GM21717 (cell line): ENCODE measurements around the gene AQP1.

Source experiments
- ATAC-seq: cut with Tn5 transposase; IDR thresholded peaks from one replicate; pipeline ENCODE4 v1.9.1; 2021; ENCODE audit warnings: mild to moderate bottlenecking, moderate library complexity; ENCODE audit not compliant: unreplicated experiment

Gene AQP1

DNA sequence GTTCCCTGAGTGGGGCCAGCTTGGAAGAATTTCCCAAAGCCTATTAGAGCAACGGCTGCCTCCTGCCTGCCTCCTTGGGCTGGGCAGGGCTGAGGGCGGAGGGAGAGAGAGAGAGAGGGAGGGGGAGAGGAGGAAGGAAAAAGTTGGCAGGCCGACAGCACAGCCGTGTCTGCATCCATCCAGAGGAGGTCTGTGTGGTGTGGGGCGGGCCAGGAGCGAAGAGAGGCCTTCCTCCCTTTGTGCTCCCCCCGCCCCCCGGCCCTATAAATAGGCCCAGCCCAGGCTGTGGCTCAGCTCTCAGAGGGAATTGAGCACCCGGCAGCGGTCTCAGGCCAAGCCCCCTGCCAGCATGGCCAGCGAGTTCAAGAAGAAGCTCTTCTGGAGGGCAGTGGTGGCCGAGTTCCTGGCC is at the start of gene AQP1:
Gene AQP1, plus strand, starts transcription at position 293 of the 409 bp plus-strand sequence. Its CDS starts 57 bp downstream, at position 350.
- no peak for ATAC-seq

DNA sequence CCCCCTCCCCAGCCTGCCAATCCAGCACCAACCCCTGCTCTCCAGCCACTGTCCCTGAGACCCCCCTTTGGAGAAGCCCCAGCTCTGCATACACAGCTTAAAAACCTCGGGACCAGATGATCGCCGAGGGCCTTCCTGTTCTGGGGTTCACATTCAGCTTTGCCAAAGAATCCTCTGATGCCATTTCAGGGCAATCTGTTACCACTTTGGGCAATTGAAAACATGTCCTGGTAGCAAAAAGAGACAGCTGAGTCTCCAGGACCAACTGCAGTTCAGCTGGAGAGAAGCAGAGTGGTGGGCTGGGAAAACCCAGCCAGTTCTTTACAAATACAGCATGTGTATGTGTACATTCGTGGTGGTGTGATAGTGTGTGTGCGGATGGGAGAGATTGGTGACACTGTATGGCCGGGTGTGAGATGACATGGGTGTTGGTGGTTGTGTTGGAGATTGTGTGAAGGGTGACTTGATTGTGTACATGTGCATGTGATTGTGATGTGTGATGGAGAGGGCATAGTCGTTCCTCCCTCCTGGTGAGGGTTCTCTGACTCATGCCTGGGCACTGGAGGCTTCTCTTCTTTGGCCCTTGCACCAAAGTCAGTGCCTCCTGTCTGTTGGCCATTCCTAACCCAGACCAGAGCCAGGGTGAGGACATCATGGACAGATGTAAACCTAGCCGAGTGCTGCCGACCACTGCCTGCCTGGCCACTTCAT is 48.5 kb upstream of the AQP1 start:
- no peak for ATAC-seq

DNA sequence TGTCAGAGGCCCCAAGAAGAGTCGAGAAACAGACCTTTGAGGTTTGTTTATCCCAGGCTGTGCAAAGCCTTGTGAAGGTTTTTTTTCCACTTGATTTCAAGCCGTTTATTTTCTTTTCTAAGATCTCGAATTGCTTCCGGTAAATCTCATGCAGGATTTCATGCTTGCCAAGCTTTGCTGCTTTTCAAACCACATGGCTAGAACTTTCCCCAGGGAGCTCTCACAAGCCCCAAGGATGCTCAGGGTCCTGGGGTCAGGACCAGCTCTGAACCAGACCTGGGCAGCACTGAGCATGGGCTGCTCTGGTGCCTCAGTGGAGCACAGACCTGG is 48.0 kb upstream of the AQP1 start:
- ATAC-seq, result no peak

DNA sequence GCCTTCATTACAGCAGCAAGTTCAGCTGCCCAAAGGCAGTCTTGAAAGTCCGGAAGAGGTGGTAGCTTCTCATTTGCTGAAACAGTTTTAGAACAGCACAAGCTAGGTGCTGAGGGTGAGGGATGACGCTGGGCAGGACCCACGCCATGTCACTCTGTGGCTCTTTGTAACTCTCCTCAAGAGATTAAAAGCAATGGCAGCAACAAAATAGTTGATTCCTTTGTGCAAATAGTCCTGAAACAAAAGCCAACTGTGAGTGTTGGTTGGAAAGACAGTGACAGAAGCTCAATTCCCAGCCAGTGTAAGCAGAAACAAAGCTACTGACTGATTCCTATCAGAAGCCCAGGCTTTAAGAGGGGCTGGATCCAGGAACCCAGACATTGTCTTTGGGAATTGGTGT is 47.6 kb upstream of the AQP1 start:
- no peak for ATAC-seq

DNA sequence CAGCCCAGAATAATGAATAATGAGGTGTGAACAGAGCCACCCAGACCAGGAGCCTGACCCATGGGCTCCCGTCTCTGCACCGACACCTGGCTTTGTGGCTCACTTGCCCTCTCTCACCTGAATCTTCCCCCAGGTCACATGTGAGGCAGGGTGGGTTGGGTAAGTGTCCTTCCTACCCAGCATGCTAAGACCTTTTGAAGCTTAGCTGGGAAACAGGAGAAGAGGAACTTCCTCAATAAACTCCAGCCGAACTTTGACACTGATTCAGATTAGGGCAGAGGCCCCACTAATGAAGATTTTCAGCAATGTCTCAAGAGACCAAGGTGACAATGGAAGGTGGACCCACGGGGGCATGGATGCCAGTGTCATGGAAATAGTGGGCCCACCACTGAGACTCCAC is 46.6 kb upstream of the AQP1 start:
- no peak for ATAC-seq

DNA sequence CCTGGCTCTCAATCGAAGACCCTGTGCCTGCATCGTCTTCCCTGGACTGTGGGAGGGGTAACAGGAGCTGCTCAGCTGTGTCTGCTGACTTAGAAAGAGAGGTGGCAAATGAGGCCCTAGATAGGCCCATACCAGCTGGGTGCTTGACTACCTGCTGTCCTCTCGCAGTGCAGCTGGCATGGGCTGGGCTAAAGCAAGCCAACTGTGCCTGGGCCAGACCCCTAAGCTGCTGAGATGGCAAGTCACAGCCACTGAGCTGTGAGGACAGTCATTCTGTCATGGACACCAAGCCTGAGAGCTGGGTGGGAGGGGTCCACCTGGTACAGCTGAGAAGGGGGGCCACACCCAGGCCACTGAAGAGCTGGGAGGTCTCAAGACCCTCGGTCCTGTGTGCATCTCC is 45.8 kb upstream of the AQP1 start:
- no peak for ATAC-seq

DNA sequence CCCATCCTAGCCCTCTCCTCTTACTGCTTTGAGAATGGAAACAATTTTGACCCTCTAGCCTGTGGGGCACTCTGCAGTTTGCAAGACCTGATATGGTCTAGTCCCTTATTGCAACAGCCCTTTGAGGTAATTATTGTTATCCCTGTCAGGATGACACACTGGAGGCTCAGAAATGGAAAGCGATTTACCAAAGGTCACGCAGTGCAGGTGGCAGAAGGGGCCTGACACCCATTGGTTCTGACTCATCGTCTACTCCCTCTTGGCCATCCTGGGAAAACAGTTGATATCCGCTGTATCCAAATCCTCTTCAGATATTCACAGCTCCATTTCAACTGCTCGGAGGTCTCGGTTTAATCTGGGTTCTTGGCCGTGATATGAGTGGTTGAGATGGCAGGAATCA is 44.7 kb upstream of the AQP1 start:
- no peak for ATAC-seq

DNA sequence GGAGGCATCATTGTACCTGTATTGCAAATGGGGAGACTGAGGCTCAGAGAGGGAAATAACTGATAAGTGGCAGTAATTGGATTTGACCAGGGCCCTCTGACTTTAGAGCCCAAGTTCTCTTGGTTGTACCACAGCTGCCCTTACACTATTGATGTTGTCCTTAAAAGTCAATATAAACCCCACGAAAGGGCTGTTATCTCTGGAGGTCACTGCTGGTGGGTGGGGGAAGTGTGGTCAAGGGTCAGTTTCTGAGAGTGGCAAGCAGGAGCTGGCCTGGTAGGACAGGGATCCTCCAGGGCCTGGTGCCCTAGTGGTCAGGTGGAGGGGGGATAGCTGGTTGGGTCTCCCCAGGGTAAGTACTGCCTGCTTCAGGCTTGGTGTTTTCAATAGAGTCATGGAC is 44.2 kb upstream of the AQP1 start:
- ATAC-seq, result no peak

DNA sequence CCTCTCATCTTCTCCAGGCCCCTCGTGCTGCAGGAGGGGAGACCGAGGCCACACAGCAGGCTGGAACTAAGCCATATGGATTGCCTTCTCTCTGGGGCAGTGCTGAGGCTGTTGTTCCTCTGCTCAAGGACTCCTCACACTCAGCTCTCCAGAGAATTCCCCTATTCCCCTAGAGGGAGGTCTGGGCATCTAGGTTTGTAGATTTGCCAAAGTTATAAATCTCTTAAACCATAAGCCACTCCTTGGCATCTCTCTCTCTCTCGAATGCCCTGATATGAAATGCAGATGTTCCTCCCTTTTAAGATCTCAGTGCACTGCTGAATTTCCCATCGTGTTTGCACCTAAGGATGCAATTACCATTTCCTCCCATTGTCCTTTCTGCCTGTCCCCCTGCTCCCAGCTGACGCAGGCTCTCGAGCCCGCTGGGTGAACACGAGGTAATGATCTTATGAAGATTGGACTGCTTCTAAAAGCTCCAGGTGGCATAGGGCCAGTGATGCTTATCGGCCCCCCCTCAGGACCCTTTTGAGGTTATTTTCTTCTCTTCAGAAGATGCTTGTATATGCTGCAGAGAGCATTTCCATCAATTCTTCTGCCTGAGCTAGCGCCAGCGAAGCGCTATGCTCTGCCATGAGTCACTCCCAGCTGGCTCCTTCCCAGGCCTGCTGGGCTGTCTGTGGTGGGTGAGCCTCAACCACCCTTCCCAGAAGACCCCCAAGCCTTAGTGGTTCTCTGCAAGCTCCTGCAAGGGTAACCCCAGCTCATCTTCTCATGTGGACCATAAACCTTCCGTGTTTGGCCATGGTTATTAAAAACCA is 41.6 kb upstream of the AQP1 start:
- no peak for ATAC-seq

DNA sequence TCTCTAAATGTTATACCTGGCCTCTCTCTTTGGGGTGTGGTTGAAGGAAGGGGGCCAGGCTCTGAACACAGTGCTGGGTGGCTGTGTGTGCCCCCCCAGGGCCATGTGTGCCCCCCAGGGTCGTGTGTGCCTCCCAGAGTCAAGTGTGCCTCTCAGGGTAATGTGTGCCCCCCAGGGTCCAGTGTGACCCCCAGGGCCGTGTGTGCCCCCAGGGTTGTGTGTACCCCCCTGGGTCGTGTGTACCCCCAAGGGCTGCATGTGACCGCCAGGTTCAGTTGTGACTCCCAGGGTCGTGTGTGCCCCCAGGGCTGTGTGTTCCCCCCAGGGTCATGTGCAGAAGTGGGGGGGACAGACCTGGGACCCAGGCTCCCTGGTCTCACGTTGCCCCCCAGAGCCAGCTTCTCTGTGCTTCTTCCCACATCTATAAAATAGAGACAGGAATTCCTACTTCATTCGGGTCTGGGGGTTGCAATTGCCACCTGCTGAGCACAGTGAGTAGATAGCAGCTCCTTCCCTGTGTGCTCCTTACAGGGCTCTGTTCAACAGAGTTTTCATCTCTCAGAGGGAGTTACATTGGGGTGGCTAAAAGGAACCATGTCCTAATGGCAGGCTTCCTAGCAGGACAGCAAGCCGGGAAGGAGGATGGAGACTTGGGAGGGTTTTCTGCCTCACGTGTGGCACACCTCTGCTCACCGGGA is 40.7 kb upstream of the AQP1 start:
- ATAC-seq, result no peak

DNA sequence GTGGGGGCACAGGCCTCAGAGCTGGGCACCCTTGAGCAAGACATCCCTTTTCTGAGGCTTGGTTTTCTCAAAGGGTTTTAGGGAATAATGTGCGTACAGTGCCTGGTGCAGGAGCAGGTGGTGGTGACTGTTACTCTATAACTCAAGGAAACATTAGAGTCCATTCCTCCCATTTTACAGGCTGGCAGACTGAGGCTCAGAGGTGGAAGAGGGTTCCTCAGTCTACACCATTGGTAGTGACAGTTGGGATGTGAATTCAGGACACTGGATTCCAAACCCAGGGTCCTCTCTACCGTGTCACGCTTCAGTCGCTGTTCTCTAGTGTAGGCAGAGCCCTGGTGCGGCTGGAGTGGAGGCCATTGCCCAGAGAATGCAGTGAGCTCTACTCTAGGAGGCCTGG is 40.0 kb upstream of the AQP1 start:
- ATAC-seq, result no peak

DNA sequence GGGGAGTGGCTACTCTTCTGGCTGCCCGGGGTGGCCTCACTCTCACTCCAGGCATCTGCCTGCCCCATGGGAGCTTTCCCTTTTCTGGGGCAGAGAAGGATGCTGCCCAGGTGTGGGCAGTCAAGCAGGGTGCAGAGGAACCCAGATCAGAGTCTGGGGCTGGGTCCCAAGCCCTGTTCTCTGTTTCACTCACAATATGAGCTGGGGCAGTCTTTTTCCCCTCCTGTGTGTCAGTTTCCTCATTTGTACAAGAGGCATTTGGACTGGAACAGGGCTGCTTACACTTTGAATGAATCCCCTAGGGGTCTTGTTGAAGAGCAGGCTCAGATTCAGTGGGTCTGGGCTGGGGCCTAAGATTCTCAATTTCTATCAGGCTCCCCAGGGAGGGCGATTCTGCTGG is 38.4 kb upstream of the AQP1 start:
- ATAC-seq, result no peak

DNA sequence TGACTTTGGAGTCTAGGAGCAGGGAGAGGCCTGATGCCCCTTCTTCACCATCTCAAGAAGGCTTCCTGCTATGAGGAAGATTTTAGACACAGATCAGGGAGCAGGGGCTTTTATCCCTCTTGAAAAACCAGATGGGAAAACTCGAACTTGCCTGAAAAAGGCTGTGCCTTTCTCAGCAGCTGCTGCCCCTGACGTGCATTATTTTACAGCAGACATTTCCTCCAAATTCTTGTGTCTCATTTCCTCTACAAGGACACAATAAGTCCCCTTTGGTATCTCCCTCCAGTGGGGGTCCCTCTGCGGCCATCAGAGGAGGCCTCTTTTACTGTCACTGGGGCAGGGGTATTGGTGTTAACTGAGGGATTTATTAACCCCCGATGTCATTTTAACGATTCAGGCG is 38.0 kb upstream of the AQP1 start:
- ATAC-seq, result no peak

DNA sequence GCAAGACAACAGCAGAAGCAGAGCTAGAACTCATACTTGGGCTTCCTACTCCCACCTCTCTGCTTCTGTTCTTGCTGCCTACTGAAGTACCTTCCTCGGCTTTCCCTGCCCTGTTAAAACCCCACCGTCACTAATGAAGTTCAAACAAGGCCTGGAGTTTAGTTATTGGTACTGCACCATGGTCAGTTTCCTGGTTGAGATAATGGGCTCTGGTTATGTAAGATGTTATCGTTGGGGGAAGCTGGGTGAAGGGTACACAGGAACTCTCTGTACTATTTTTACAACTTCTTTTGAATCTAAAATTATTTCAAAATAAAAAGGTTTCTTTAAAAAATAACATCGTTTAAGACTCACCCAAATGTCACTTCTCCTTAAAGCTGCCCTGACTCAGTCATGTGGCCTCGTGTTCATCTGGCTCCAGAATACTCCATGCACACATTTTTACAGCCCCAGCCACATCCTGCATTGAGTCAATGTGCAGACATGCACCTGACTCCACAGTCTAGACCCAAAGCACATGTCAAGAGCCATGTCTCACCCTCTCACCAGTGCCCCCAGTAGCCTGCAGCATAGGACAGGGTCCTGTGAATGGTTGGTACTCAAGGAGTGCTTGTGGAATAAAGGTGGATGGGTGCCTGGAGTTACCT is 36.9 kb upstream of the AQP1 start:
- no peak for ATAC-seq

DNA sequence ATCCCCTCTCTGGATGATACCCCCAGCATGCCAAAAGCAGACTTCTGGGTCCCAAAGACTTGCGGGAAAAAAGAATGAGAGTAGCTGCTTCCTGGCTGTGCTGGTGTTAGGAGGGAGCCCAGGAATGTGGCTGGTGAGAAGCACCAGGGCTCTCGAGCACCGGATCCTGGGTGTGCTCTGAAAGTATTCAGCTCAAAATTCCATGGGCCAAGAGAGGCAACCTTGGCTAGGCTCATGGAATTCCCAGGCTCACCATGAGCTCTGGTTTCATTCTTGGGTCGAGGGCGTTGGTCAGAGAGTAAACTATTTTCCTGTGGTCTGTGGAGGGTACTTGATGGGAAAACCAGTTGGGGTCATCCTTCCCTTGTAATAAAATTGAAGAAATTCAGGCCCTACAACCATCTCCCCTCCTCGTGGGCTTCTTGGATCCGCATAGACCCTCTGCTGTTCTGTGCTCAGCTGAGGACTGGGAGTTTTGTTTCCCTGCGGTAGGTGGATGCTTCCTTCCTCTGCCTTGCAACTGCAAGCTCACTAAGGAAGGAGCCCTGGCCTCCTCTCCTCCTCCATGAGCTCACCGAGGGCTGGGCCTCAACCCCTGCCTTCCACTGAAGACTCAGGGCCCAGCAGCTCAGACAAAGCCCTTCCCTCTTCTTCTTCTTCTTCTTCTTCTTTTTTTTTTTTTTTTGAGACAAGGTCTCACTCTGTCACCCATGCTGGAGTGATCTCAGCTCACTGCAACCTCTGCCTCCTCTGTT is 34.5 kb upstream of the AQP1 start:
- ATAC-seq, result no peak

DNA sequence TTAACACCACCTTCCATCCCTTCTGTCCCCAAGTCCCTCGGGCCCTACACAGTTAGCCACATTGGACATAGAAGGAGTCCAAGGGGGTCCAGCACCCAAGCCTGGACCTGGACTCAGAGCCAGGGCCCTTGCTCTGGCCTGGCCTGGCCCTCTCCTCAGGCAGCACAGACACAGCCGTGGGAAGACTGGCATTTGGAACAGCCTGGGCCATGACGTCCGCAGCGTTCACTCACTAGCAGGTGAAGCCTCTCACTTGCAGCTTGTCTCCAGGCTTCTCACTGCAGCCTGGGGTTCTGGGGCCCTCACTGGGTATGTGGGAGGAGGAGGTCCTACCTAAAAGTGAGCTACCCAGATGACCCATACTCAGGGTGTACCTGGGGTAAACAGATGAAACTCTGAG is 33.7 kb upstream of the AQP1 start:
- ATAC-seq, result no peak

DNA sequence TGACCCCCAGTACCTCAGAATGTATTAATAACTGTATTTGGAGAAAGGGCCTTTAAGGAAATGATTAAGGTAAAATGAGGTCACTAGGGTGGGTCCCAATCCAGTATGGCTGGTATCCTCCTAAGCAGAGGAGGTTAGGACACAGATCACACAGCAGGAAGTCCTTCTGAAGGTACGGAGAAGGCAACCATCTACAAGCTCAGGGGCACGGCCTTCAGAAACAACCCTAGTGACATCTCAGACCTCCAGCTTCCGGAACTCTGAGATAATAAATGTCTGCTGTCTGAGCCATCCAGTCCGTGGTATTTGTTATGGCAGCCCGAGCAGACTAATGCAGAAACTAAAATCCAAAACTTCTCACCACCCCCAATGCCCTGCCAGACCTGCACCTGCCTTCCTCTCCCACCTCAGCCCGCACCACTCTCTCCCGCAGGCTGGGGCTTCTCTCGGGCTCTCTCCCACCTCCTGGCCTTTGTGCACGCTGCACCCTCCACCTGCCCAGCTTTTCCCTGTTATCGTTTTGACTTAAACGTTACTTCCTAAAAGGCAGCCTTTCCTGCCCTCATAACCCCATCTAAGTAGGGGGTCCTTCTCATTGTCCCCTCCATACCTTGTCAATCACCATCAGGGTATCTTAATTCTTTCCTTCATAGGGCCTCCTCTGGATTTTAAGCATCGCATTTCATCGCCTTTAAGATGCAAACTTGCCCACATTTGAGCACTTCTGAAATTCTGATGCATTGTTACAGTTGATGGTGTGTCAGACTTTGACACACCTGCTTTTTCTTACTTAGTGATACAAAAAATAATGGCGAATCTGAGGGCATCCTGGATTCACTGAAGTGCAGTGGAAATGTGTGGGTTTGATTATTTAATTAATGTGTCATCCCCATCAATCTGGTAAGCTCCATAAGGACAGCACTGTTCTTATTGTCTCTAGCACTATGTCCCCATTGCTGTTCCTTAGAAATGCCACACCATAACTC is 32.2 kb upstream of the AQP1 start:
- ATAC-seq, result no peak

DNA sequence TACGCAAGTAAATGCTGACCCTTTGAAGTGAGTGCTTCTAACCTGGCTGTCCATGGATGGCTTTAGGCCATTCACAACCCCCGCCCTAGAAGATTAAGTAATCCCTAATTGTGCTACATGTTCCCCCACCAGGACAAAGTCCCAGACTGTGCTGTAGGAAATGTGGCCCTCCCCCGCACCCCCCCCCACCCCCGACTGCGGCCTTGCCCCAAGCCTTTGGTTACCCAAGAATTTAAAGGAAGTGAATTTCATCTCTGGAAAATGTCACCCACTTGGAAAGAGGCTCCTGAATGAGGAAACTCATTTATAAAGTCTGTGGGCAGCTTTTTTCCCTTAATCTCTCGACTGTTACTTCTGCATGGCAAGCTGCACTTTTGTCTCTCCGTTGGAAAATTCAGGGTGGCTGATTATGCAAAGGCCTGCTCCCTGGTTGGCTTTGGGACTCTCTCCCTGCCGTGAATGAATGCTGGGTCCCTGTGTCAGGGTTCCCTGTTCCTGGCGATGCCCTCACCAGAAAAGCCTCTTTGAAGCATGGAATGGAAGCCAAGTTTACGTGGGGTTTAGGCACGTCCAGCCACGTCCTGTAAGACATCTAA is 31.4 kb upstream of the AQP1 start:
- ATAC-seq, result no peak

DNA sequence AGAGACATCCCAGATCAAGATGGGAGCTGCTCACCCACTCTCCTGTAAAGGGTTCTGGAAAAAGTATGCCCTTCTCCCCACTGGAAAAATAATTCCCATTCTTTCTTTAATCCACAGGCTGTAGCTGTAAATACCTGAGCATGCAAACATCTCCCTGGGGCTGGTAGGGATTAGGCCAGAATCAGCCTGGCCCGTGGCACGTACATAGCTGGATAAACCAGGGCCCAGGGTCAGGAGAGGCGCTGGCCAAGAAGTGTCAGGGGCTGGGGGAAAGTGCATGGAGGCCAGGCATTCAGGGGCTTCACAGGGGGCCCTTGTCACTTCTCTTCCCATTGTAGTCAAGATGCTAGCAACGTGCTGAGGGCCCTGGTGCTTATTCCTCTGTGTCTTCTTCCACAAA is 30.7 kb upstream of the AQP1 start:
- no peak for ATAC-seq
